ENCODE data around the gene DHX57.

DHX57 gene

GRCh38 chr2:38825956-38826355 is 49.8 kb downstream of the DHX57 start:
- no peaks in the 10 kb centered on the region for H3K79me2 ChIP-seq (ENCODE audit: insufficient read depth, low read length)
- no peaks in the 10 kb centered on the region for H3K9me3 ChIP-seq (ENCODE audit: insufficient read depth, low read length)
- no peaks in the 10 kb centered on the region for H3K27me3 ChIP-seq (ENCODE audit: low read length)
- H3F3A ChIP-seq (ENCODE audit: insufficient read depth), result no peaks in the 10 kb centered on the region
- H3K27ac ChIP-seq (ENCODE audit: low read depth, low read length), result no peak overlapping the region
- H2AFZ ChIP-seq (ENCODE audit: low read depth, low read length, severe bottlenecking), result no peak overlapping the region
- H4K20me1 ChIP-seq (ENCODE audit: low read depth, low read length), result no peaks in the 10 kb centered on the region
- H3K4me3 ChIP-seq (ENCODE audit: insufficient read depth, low read length, poor library complexity, severe bottlenecking), result no peak overlapping the region
- no peak overlapping the region for H3K9ac ChIP-seq (ENCODE audit: low read length)
- H3K9me2 ChIP-seq (replicated peaks; ENCODE audit: insufficient read depth, low read length), result no peaks in the 10 kb centered on the region
- peaks cover 4% of the 10 kb centered on the region; the same call in 1 of the 2 replicates for H3K36me3 ChIP-seq (ENCODE audit: low read length)
- TF ChIP-seq CTCF (IDR thresholded peaks at IDR 0.05; ENCODE audit: insufficient read depth, low read length, poor library complexity, severe bottlenecking) (no peak), EZH2phosphoT487 (conservative IDR thresholded peaks at IDR 0.05; ENCODE audit: low read length) (no peak)
- H3K4me2 ChIP-seq (ENCODE audit: low read depth, low read length, poor library complexity, severe bottlenecking), result no peak overlapping the region

GRCh38 chr2:38824906-38825305 is 50.8 kb downstream of the DHX57 start:
- no peak overlapping the region for H2AFZ ChIP-seq (ENCODE audit: low read depth, low read length, severe bottlenecking)
- H3K9ac ChIP-seq (ENCODE audit: low read length), result no peak overlapping the region
- no peaks in the 10 kb centered on the region for H4K20me1 ChIP-seq (ENCODE audit: low read depth, low read length)
- H3K9me2 ChIP-seq (replicated peaks; ENCODE audit: insufficient read depth, low read length), result no peaks in the 10 kb centered on the region
- no peak overlapping the region for H3K4me3 ChIP-seq (ENCODE audit: insufficient read depth, low read length, poor library complexity, severe bottlenecking)
- H3K9me3 ChIP-seq (ENCODE audit: insufficient read depth, low read length), result no peaks in the 10 kb centered on the region
- H3K27ac ChIP-seq (ENCODE audit: low read depth, low read length), result no peak overlapping the region
- H3F3A ChIP-seq (ENCODE audit: insufficient read depth), result no peaks in the 10 kb centered on the region
- H3K4me2 ChIP-seq (ENCODE audit: low read depth, low read length, poor library complexity, severe bottlenecking), result no peak overlapping the region
- no peaks in the 10 kb centered on the region for H3K27me3 ChIP-seq (ENCODE audit: low read length)
- H3K79me2 ChIP-seq (ENCODE audit: insufficient read depth, low read length), result no peaks in the 10 kb centered on the region
- TF ChIP-seq CTCF (IDR thresholded peaks at IDR 0.05; ENCODE audit: insufficient read depth, low read length, poor library complexity, severe bottlenecking) (no peak), EZH2phosphoT487 (conservative IDR thresholded peaks at IDR 0.05; ENCODE audit: low read length) (no peak)
- H3K36me3 ChIP-seq (ENCODE audit: low read length), result peaks cover 4% of the 10 kb centered on the region; the same call in 1 of the 2 replicates

GRCh38 chr2:38823386-38823785 is 52.3 kb downstream of the DHX57 start:
- Histone ChIP-seq H3K4me2 (ENCODE audit: low read depth, low read length, poor library complexity, severe bottlenecking) (no peak overlapping the region), H3K36me3 (ENCODE audit: low read length) (peaks cover 4% of the 10 kb centered on the region; the same call in 1 of the 2 replicates)
- no peak for TF ChIP-seq CTCF (IDR thresholded peaks at IDR 0.05; ENCODE audit: insufficient read depth, low read length, poor library complexity, severe bottlenecking)
- no peak for TF ChIP-seq EZH2phosphoT487 (conservative IDR thresholded peaks at IDR 0.05; ENCODE audit: low read length)

More at GRCh38 chr2:38823386-38823785, 52.3 kb downstream of the DHX57 start:
- no peaks in the 10 kb centered on the region for H3K9me2 ChIP-seq (replicated peaks; ENCODE audit: insufficient read depth, low read length)
- H2AFZ ChIP-seq (ENCODE audit: low read depth, low read length, severe bottlenecking), result no peak overlapping the region
- H3K79me2 ChIP-seq (ENCODE audit: insufficient read depth, low read length), result no peaks in the 10 kb centered on the region
- H4K20me1 ChIP-seq (ENCODE audit: low read depth, low read length), result no peaks in the 10 kb centered on the region
- no peaks in the 10 kb centered on the region for H3K9me3 ChIP-seq (ENCODE audit: insufficient read depth, low read length)
- no peak overlapping the region for H3K9ac ChIP-seq (ENCODE audit: low read length)
- no peaks in the 10 kb centered on the region for H3K27me3 ChIP-seq (ENCODE audit: low read length)
- no peaks in the 10 kb centered on the region for H3F3A ChIP-seq (ENCODE audit: insufficient read depth)
- H3K4me3 ChIP-seq (ENCODE audit: insufficient read depth, low read length, poor library complexity, severe bottlenecking), result no peak overlapping the region
- no peak overlapping the region for H3K27ac ChIP-seq (ENCODE audit: low read depth, low read length)
